Measurements from ENCODE around the gene ZNF593.
A peak's percentile ranks its signal among the peaks of the same experiment; 100 is the strongest.

ZNF593 gene

DNA sequence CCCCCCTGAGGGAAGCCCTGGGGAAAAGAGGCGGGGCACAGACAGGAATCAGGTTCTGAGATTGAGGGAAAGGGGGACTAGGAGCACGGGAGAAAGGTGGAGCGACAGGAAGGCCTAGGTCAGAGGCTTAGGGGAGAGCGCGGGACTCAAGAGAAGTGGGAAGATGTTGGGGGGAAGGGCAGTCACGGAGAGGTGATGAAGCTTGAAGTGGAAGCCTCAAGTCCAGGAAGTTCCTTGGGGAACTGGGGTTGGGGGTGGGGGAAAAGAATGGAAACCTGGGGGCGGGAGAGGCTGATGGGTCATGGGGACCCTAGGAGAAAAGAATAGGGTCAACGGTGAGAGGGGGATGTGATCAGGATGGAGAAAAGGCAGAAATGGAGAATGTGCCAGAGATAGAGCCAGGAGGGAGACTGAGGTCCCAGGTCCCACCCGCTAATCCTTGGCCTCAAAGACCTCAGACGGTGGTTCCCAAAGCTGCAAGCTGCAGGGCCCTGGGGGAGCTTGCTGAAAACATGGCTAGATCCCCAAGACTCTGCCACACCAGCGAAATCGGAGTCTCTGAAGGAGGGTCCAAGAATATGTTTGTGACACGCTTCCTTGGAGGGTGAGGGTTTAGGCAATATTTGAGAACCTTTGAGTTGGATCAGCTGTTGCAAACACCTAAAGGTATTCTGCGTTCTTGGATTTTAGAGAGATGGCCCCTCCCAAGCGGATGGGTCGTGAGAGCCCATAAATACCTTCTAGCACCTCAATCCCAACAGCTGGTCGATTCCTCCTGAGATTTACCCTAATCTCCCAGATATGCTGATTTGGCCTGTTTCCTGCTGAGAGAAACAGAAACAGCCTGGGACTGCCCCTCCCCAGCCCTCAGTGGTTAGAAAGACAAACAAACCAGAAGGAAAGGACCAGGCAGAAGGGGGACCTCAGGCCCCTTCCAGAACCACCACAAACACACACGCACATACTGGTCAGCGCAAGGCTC is 4.6 kb upstream of the ZNF593 start:
- H3K4me3 ChIP-seq (ENCODE audit: low read depth, low read length), result no peak overlapping the region
- no peak for DNase-seq (ENCODE audit: low read depth, low spot score)
- TF ChIP-seq, protein P1, sequence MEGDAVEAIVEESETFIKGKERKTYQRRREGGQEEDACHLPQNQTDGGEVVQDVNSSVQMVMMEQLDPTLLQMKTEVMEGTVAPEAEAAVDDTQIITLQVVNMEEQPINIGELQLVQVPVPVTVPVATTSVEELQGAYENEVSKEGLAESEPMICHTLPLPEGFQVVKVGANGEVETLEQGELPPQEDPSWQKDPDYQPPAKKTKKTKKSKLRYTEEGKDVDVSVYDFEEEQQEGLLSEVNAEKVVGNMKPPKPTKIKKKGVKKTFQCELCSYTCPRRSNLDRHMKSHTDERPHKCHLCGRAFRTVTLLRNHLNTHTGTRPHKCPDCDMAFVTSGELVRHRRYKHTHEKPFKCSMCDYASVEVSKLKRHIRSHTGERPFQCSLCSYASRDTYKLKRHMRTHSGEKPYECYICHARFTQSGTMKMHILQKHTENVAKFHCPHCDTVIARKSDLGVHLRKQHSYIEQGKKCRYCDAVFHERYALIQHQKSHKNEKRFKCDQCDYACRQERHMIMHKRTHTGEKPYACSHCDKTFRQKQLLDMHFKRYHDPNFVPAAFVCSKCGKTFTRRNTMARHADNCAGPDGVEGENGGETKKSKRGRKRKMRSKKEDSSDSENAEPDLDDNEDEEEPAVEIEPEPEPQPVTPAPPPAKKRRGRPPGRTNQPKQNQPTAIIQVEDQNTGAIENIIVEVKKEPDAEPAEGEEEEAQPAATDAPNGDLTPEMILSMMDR (IDR thresholded peaks at IDR 0.05; ENCODE audit: insufficient read depth, low read length, missing control alignments), result no peak
- POLR2A ChIA-PET, result no interaction called here
- CTCF ChIA-PET, result interaction anchor here (0.7 to 6.1 kb wide), 16 partner anchors 10 to 157 kb away, joined by 3 to 36 read pairs (median 6); partner anchors contain the start of gene CEP85

DNA sequence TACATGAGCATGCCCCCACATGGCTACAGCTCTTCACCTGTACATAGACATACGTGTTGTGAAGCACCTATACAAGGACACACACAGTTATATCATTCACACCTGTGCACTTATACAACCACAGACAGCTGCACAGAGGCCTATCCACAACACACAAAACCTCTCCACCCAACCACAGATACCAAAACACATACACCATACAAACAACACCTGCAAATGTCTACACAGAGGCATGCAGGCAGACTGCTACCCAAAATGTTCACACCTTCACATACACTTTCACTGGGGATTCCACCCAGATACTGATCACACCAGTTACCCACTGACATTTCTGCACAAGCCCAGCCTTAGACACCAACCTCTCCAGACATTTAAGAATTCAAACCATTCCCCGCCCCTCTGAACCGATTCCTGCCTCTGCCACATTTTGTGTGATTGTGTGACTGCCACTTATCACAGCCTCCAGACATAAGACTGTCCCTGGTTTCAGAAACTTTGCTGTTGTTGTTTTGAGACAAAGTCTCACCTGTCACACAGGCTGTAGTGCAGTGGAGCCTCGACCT is 2.9 kb upstream of the ZNF593 start:
- no peak for DNase-seq (ENCODE audit: low read depth, low spot score)
- no peak overlapping the region for H3K4me3 ChIP-seq (ENCODE audit: low read depth, low read length)
- ChIA-PET POLR2A (no interaction called here), CTCF (interaction anchor here (1.2 to 6.1 kb wide), 5 partner anchors 60 to 229 kb away, joined by 3 to 36 read pairs (median 8); no protein-coding TSS in a partner anchor)
- TF ChIP-seq, protein P1 (IDR thresholded peaks at IDR 0.05; ENCODE audit: insufficient read depth, low read length, missing control alignments), result no peak

DNA sequence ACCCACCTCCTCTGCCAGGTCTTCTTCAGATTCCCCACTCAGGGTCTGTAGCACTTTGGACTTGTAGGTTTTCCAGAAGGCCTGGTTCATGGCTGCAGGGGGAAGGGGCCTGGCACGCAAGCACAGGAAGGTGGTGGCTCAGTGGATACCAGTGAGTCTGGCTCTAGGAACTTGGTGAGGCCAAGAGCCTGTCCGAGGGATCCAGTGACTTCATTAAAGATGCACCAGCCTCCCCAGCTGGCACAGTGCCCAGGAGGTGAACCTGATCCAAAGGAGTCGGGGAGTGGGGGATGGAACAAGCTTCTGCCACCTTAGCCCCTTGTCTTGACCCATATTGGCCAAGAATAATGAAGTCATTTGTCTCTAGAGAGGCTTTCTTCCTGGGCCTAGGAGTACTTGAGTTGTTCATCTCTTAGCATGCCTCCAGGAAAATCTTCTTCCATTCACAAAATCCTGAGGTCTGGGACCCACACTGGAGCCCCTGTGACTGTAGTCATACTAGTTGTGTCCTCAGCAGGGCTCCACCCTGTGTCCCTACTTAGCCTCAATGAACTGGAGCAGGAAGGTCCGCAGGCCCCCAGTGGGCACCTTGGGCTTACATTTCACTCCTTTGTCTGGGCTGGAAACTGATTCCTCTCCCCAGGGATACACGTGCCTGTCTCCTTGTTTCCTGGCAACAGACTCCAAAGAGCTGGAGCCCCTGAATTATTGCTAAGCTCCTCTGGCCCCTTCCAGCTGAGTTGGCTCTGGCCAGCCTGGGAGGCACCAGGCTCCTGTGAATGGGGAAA is 1.1 kb upstream of the ZNF593 start, which contains the start of gene C1orf232:
TSS of gene C1orf232 (minus strand) at position 554 of the 788 bp plus-strand sequence. CDS start at position 90, 464 bp downstream.
- ChIA-PET POLR2A (no interaction called here), CTCF (interaction anchor here (0.9 to 6.1 kb wide), 19 partner anchors 11 to 222 kb away, joined by 3 to 39 read pairs (median 6); partner anchors contain the start of genes CATSPER4, CEP85 and EXTL1)
- TF ChIP-seq, protein P1 (IDR thresholded peaks at IDR 0.05; ENCODE audit: insufficient read depth, low read length, missing control alignments), result no peak
- no peak for DNase-seq (ENCODE audit: low read depth, low spot score)
- H3K4me3 ChIP-seq (ENCODE audit: low read depth, low read length), result peak within 1 kb of the TSS; percentile 93

DNA sequence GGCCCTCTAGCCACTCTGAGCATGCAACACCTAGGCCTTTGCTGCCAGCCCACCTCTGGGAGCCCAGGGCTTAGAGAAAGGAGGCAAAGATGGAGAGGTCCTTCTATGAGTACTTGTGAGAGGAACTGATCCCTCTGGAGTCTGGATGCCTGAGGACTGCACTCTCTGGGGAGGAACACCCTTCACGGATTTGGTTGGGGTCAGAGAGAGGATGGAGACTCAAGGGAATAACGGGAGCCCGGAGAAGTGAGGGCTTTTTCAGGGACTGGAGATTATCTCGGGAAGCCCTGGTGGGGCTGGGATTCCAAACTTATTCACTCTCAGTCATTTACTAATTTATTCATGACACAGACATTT is 532 bp upstream of the ZNF593 start:
- POLR2A ChIA-PET, result interaction anchor here (0.6 kb wide), 2 partner anchors 153 to 232 kb away, joined by 4 read pairs; no protein-coding TSS in a partner anchor

DNA sequence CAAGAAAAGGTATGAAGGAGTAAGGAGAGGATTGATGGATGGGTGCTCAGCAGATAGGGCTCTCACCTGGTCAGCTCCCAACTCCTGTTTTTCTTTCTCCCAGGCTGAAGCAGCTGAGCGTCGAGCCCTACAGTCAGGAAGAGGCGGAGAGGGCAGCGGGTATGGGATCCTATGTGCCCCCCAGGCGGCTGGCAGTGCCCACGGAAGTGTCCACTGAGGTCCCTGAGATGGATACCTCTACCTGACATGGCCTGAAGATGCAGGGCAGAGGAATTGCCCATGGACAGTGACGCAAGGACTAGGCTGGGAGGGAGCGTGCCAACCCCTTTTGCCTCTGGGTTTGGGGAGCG is 739 bp downstream of the ZNF593 start:
- POLR2A ChIA-PET, result no interaction called here
- CTCF ChIA-PET, result interaction anchor here (0.8 to 6.1 kb wide), 31 partner anchors 8 to 247 kb away, joined by 3 to 39 read pairs (median 7); partner anchors contain the start of genes CATSPER4, CD52, CEP85 and CNKSR1
- DNase-seq (ENCODE audit: low read depth, low spot score), result no peak
- peak overlapping the region; percentile 93 for H3K4me3 ChIP-seq (ENCODE audit: low read depth, low read length)
- TF ChIP-seq, protein P1 (IDR thresholded peaks at IDR 0.05; ENCODE audit: insufficient read depth, low read length, missing control alignments), result no peak

More for the DNA sequence above, 532 bp upstream of the ZNF593 start:
- DNase-seq (ENCODE audit: low read depth, low spot score), result no peak
- CTCF ChIA-PET, result interaction anchor here (0.6 to 6.1 kb wide), 38 partner anchors 8 to 248 kb away, joined by 3 to 39 read pairs (median 5); partner anchors contain the start of genes CATSPER4, CEP85 and CNKSR1
- TF ChIP-seq, protein P1 (IDR thresholded peaks at IDR 0.05; ENCODE audit: insufficient read depth, low read length, missing control alignments), result no peak
- peak overlapping the region; percentile 93 for H3K4me3 ChIP-seq (ENCODE audit: low read depth, low read length)
